Dedifferentiated amniotic fluid mesenchymal stem cell (primary cell): ENCODE data around the gene LTB4R.
"Not testable (repeated sequence)": the region's sequence is repeated elsewhere in the genome, so short reads cannot be mapped to it uniquely, and the experiment has no call there.

ENCODE experiments used
- DNase-seq: peaks from one replicate; pipeline ENCODE4 v3.0.0-alpha.2; 2016; ENCODE audit errors: extremely low spot score

Gene LTB4R

DNA sequence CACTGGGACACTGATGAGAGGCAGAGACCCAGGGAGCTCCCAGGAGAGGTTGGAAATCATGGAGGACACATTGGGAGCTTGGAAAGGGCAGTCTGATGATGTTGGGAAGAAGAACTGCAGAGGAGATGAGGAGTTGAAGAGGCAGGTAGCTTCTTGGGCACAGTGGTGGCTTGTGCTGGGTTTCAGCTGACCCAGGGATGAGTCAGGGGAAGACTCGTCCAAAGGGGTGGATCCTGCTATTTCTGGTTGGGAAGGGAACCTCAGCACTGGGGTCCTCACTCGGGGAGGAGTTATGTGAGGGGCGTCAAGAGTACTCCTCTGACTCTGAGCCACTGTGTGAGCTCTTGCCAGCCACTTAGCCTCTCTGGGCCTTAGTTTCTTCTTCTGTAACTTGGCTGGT, 12.0 kb downstream of the LTB4R start:
- no peak for DNase-seq

DNA sequence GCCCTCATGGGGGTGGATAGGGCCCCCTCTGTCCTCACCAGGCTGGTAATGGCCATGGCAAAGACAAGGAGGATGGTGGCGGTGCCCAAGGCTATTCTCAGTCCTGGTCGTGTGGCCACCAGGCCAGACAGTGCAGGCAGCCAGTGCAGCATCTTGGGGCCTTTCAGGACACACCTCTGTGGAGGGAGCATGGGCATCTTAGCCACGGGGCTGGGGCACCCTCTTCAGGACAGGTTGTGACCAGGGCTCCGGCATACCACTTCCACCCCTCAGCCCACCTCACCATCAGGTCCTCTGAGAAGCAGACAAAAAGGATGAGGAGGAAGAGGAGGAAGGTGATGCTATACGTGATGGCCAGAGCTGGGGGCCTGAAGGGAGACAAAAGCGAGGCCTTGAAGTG, 12.7 kb downstream of the LTB4R start:
- DNase-seq, result no peak

GRCh38 chr14:24325041-24325530, 13.8 kb downstream of the LTB4R start:
- DNase-seq, result no peak

DNA sequence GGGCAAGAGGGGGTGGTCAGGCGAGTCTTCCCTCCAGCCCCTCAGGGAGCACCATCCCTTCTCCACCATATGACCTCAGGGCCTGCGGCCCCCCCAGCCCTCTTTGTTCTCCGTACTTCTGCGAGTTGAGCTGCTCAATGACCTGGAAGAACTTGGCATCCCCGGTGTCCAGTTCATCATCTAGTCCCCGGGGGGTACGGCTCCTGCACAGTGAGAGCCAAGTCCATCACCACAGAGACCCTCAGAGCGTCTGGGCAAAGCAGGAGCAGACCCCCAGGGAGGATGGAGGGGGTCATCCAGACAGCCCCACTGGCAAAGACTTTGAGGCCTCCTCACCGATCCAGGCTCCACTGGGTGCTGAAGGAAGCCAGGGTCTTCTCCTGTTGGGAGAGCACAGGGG, 14.7 kb downstream of the LTB4R start:
- no peak for DNase-seq

- no peak for DNase-seq
Observed at GRCh38 chr14:24327303-24327702, 16.0 kb downstream of the LTB4R start.

DNA sequence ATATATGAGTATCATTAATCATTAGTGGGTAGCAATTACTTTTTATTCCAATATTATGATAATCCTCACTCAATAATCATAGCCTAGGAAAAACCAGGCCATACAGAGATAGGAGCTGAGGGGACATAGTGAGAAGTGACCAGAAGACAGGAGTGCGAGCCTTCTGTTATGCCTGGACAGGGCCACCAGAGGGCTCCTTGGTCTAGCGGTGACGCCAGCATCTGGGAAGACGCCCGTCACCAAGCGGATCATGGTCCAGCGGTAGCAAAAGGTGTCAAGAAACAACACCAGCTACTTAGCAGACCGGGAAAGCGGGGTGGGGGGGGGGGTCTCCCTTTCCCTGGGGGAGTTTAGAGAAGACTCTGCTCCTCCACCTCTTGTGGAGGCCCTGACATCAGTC, 16.6 kb downstream of the LTB4R start:
- not testable (repeated sequence) for DNase-seq

DNA sequence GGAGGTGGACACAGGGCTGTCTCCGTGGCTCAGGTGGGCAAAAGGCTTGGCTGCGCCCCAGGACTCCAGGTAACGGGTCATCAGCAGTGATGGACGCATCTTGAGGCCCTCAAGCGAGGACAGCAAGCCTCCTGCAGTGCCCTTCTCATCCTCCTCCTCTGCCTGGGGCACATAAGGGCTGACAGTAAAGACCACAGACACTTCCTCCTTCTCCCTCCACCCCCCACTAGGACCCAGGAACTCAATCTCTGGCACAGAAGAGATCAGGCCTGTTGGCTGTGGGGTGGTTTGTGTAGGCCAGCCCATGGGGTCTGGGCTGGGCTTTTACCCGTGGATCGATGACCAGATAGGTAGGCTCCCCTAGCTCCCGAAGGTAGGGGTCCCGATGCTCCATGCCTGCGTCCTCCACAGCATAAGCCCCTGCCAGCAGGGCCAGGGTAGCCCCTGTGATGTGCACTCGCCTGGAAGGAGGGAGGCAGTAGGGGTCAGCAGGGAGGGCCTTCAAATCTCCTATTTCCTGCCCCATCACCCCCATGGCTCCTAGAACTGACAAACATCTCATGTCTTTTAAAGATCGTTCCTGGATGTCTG, 17.9 kb downstream of the LTB4R start:
- DNase-seq, result no peak

DNA sequence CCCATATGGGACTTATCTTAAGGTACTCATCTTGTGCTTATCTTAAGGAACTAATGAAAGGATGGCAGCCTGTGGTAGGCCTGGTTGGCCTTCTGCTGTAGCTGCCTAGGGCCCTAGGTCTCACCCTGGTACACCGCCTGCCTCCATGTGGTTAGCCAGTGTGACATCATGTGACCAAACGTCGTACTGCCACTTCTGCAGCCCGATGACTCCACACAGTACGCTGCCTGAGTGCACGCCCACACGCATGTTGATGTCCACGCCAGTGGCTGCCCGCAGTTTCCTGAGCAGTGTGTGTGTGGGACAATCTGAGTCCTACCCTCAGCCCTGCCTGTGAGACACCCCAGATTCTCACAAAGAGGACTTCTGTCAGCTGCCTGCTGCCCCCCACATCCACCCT, 18.4 kb downstream of the LTB4R start:
- no peak for DNase-seq

GRCh38 chr14:24330973-24331674, 19.8 kb downstream of the LTB4R start:
- no peak for DNase-seq

- no peak for DNase-seq
Observed at GRCh38 chr14:24331731-24332267, 20.5 kb downstream of the LTB4R start.

- DNase-seq, result peak; percentile 68
Observed at GRCh38 chr14:24332268-24332993, 21.1 kb downstream of the LTB4R start.

DNA sequence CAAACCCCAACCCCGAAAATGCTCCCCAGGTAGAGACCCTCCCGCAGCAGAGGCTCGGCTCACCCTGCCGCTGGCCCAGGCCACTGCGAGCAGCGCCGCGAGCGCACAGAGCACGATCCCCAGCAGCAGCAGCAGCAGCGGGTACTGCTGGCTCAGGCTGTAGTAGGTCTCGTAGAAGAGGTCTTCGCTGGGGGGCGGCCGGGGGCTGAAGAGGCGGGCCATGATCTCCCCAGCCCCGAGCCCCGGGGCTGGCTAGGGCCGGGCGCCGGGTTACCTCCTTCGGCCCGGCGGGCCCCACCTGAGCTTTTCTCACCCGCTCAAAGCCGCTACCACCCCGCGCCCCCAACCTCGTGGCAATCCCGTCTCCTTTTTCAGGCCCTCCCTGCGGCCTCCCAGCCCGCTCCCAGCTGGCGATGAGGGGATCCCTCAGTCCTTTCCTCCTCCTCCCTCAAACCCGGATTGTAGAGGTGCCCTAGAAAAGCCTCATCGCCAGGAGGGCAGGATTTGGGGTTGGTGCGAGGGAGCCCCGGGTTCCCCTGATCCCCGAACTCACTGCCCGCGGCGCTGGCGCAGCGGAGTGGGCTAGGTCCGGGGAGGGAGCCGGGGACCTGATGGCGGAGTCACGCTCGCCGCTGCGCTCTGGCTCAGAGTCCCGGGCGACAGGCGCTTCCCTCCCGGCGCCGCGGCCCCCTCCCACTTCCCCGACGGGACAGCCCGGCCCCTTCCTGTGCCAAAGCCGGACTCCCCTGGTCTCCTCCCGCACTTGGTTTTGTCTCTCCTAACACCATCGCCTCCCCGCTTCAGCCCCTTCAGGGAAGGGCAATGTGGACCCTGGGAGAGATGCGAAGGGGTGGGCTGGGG, 23.4 kb downstream of the LTB4R start, which contains the start of gene ADCY4:
TSS of gene ADCY4 (minus strand) at position 641 of the 861 bp plus-strand sequence. CDS start at position 222, 419 bp downstream.
- no peak for DNase-seq

DNA sequence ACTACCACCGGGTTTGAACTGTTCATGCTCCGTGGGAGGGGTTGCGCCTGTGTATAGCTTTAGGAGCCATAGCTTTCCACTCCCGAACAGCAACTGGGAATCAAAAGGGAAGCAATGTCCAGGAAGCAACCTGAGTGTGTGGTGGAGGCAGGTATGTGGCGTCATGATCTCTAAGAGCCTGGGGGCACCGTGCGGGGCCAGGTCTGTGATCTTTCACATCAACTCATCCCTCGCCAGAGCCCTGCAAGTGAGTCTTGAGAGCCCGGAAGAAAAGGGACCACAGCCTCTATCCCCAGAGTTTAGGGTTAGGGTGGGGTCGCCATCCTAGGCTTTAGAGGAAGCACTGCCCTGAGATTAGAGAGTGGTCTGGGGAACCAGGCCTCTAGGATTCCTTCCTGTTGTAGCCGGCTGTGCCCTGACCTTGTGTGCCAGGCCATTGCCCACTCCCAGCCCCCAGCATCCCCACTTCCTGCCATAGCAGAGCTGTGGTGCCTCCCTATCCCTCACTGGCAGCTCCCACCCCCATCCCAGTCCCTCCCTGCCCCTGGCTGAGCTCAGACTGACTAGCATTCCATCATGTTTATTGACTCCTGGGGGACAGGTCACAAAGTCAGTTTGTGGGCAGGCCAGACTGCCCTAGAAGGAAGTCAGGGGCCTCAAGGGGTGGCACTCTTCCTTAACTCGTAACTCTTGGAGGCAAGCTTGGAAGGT, 24.3 kb downstream of the LTB4R start:
- DNase-seq, result no peak

- no peak for DNase-seq
Observed at GRCh38 chr14:24337144-24337823, 26.0 kb downstream of the LTB4R start.

GRCh38 chr14:24337824-24338175, 26.5 kb downstream of the LTB4R start:
- DNase-seq, result no peak

DNA sequence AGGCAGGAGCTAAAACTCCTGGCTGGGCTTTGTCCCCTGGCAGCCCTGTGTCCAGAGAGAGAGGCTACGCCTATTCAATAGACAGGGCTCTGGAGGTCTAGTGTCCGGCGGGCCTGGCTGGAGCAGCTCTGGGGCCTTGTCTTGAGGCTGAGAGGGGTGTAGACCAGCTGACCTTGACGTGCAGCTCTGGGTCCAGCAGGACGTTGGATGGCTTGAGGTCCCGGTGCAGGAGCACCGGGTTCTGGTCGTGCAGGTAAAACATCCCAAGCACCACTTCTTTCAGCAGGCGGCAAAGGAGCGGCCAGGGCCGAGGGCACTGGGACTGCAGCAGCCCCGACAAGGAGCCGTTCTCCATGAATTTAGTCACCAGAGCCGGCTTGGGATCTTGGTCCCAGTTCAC, 27.5 kb downstream of the LTB4R start:
- no peak for DNase-seq

DNA sequence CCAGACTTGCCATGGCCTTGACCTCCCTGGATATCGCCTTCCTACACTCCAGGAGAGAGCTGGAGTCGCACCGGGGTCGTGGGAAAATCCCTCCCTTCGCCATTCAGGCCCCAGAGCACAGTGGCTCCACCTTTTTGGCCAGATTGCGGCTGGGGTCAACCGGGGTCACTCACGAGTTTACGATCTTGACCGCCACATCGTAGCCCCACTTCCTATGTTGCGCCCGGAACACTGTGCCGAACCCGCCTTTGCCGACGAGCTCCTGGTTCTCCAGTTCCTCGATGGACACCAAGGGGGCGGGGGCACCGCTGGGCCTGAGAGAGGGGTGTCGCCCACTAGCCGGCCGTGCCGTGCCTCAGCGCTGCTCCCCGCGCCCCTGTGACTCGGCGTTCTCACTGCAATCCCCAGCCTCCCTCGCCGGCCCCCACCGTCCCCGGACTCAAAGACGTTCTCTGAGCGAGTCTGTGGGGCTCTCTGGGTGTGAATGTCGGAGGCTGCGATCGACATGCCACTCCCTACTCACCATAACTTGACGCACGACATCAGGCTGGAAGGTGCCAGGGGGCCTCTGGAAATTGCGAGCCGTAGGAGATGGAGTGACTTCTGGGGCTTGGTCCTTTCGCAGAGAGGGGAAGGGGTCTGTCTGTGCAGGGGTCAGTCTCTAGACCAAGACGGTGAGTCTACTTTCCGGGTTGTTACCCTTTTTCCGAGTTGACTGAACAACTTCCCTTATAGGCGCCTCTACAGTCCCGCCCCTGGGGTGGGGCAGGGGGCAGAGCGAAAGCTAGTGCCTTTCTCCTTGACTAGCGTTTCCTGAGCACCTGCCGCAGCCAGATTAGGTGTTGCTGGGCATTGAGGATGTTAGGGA, 28.2 kb downstream of the LTB4R start, which contains the start of gene RIPK3:
TSS of gene RIPK3 (minus strand) at position 708 of the 868 bp plus-strand sequence. CDS start at position 543, 165 bp downstream.
- DNase-seq, result no peak

DNA sequence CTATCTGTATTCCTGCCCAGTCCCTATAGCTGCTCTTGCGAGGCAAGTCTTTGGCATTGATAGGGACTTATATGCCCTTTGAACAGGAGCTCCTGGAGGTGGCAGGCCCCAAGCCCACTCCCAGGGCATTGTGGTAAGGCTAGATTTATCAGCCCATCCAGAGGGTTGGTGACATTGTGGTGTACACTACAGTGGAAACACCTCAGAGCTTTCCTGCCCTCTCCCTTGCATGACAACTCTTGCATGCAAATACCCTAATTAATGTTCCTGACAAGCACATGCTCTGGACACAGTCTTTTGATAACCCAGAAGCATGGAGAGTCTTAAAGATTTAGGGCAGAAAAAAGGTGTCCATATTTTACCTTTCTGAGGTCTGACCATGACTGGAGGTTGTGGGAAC, 29.3 kb downstream of the LTB4R start:
- DNase-seq, result no peak

DNA sequence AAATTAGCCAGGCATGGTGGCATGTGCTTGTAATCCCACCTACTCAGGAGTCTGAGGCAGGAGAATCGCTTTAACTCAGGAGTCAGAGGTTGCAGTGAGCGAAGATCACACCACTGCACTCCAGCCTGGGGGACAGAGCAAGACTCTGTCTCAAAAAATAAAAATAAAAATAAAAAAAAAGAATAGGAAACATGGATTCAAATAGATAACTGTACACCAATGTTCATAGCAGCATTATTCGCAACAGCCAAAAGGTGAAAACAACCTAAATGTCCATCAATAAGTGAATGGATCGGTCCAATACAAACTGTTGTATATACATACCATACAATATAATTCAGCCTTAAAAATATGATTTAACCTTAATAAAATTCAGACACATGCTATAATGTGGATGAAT, 31.6 kb downstream of the LTB4R start:
- no peak for DNase-seq
